H1 (cell line): ENCODE measurements around the gene SMCO1. TPM values are rescaled to one million over a fixed set of nuclear protein-coding genes. Genes with fewer than 3 reads are reported as not detected.

Source experiments
- CTBP2 ChIP-seq: IDR thresholded peaks from 2 replicates; pipeline ENCODE4 v1.7.0; 2011; ENCODE audit warnings: borderline replicate concordance, mild to moderate bottlenecking, moderate library complexity, mixed read lengths, low read length; ENCODE audit not compliant: insufficient read depth, insufficient read length
- NANOG ChIP-seq: IDR thresholded peaks from 2 replicates; pipeline ENCODE4 v1.6.1; 2011; ENCODE audit warnings: low read length, low read depth, mild to moderate bottlenecking, inconsistent platforms; ENCODE audit not compliant: insufficient read depth, poor library complexity, severe bottlenecking
- YY1 ChIP-seq: IDR thresholded peaks from 2 replicates; pipeline ENCODE4 v1.6.1; 2011; ENCODE audit warnings: low read depth, mild to moderate bottlenecking, low read length
- polyA plus RNA-seq, 7 experiments: library from polyadenylated mRNA; depleted of rRNA in 3 of 7; stranded (reverse) in 5 of 7; unstranded in 2 of 7; fragments of >200 nt in 5 of 7; fragments of 200-250 nt in 2 of 7; gene quantifications; 1 replicate in 5 of 7; 2 replicates in 1 of 7; 4 replicates in 1 of 7; pipeline versions ENCODE4 v1.2.1 to v1.2.3, GENCODE V29; 2011 to 2013; ENCODE audit warnings: missing spikeins in 2 of 7, mixed read lengths in 2 of 7
- total RNA-seq: library from RNA; stranded (reverse); fragmentation: NEBNext Ultra II Directional; extraction: Animal tissue kit (Norgen Biotek cat#: 25700); gene quantifications from 2 replicates; pipeline ENCODE4 v1.2.1, GENCODE V29; 2021
- TF ChIP-seq, protein P1 (sequence below): IDR thresholded peaks from 2 replicates; pipeline ENCODE4 v1.6.1; 2012; ENCODE audit warnings: low read length, inconsistent platforms

The SMCO1 gene
- total and polyA plus RNA-seq, 2 of the 8 experiments (the other 6 are each of a cell fraction or from before 2014, with no cell fraction given) = 0.03 TPM; not detected in 1

DNA sequence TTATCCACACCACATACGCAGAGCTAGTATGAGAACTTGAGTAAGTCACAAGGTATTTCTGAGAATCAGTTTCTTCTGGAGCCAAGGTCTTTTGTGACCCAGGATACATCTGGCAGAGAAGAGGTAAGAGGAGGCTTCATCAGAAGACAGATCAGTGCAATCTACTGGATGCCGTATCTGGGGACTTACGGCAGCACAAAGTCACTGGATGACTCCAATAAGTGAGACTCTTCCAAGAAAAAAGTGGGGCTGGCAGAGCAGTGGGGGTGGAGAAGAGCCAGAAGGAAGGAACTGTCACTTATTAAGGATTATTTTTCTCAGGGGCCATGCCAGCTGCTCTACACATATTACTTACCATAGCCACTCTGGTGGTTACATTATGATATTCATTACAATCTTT is 51.3 kb downstream of the SMCO1 start (continued):
- TF ChIP-seq CTBP2 (no peak), NANOG (no peak), YY1 (no peak)
- TF ChIP-seq, protein P1, sequence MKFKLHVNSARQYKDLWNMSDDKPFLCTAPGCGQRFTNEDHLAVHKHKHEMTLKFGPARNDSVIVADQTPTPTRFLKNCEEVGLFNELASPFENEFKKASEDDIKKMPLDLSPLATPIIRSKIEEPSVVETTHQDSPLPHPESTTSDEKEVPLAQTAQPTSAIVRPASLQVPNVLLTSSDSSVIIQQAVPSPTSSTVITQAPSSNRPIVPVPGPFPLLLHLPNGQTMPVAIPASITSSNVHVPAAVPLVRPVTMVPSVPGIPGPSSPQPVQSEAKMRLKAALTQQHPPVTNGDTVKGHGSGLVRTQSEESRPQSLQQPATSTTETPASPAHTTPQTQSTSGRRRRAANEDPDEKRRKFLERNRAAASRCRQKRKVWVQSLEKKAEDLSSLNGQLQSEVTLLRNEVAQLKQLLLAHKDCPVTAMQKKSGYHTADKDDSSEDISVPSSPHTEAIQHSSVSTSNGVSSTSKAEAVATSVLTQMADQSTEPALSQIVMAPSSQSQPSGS = no peak
